ENCODE data around the gene ZNF670.
"Not testable (repeated sequence)": the region's sequence is repeated elsewhere in the genome, so short reads cannot be mapped to it uniquely, and the experiment has no call there.

The ZNF670 gene

DNA sequence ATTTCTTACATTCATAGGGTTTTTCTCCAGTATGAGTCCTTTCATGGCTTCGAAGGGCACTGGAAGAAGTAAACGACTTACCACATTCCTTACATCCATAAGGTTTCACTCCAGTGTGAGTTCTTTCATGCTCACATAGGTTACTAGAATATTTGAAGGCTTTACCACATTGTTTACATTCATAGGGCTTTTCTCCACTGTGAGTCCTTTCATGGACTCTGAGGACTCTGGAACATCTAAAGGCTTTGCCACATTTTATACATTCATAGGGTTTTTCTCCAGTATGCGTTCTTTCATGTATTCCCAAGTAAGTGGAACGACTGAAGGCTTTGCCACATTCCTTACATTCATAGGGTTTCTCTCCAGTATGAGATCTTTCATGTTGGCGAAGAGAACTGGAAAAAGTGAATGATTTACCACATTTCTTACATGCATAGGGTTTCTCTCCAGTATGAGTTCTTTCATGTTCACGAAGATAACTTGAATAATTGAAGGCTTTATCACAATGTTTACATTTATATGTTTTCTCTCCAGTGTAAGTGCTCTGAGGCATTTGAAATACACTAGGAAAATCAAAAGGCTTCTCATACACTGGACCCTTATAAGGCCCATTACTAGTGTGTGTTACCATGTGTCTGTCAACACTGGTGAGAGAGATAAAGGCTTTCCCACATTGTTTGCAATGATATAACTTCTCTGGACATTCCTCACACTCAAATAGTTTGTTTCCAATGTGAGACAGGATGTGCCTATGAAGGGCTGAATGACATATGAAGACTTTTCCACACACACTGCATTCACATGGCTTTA is 40.9 kb downstream of the ZNF670 start:
- no peak for DNase-seq

DNA sequence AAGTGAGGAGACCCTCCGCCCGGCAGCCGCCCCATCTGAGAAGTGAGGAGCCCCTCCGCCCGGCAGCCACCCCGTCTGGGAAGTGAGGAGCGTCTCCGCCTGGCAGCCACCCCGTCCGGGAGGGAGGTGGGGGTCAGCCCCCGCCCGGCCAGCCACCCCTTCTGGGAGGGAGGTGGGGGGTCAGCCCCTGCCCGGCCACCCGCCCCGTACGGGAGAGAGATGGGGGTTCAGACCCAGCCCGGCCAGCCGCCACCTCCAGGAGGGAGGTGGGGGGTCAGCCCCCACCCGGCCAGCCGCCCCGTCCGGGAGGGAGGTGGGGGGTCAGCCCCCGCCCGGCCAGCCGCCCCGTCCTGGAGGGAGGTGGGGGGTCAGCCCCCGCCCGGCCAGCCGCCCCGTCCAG is 46.3 kb downstream of the ZNF670 start:
- DNase-seq = not testable (repeated sequence)
